MG63 (cell line): ENCODE results near the gene STK4. TPM values are rescaled to one million over a fixed set of nuclear protein-coding genes. Genes with fewer than 3 reads are reported as not detected.
"Not testable (repeated sequence)": the region's sequence is repeated elsewhere in the genome, so short reads cannot be mapped to it uniquely, and the experiment has no call there.

Experiments
- DNase-seq: peaks from one replicate; pipeline ENCODE4 v3.0.0-alpha.2; 2020
- H3K27me3 ChIP-seq: fragments of 250-450 bp; sonication (Bioruptor Pico); 2 replicates; pipeline ENCODE4 v1.5.1; 2020; ENCODE audit warnings: mild to moderate bottlenecking, moderate library complexity
- H3K36me3 ChIP-seq: fragments of 250-450 bp; sonication (Bioruptor Pico); 2 replicates; pipeline ENCODE4 v1.5.1; 2020; ENCODE audit warnings: mild to moderate bottlenecking, moderate library complexity
- H3K4me3 ChIP-seq: fragments of 250-450 bp; sonication (Bioruptor Pico); 2 replicates; pipeline ENCODE4 v1.5.1; 2020; ENCODE audit warnings: mild to moderate bottlenecking, moderate library complexity
- H3K9me3 ChIP-seq: fragments of 250-450 bp; sonication (Bioruptor Pico); 2 replicates; pipeline ENCODE4 v1.5.1; 2020; ENCODE audit warnings: mild to moderate bottlenecking, moderate library complexity
- total RNA-seq: library from RNA; depleted of rRNA; stranded (reverse); fragments of >200 nt; shearing (Covaris generic); gene quantifications from 2 replicates; pipeline ENCODE4 v1.2.3, GENCODE V29; 2014; ENCODE audit warnings: low replicate concordance

Gene STK4
- total RNA-seq, 1 experiment from 2014 or later, result 9.8 TPM

GRCh38 chr20:45008521-45009049 lies 42.3 kb downstream of the STK4 start:
- H3K4me3 ChIP-seq, result no peak overlapping the region
- no peaks in the 10 kb centered on the region for H3K9me3 ChIP-seq
- H3K27me3 ChIP-seq, result no peaks in the 10 kb centered on the region
- no peak for DNase-seq
- peaks cover 37% of the 10 kb centered on the region for H3K36me3 ChIP-seq

- H3K36me3 ChIP-seq, result peaks cover 42% of the 10 kb centered on the region
- no peak for DNase-seq
- no peaks in the 10 kb centered on the region for H3K9me3 ChIP-seq
- H3K27me3 ChIP-seq, result no peaks in the 10 kb centered on the region
- no peak overlapping the region for H3K4me3 ChIP-seq
Observed at GRCh38 chr20:45010399-45010828, 44.1 kb downstream of the STK4 start.

DNA sequence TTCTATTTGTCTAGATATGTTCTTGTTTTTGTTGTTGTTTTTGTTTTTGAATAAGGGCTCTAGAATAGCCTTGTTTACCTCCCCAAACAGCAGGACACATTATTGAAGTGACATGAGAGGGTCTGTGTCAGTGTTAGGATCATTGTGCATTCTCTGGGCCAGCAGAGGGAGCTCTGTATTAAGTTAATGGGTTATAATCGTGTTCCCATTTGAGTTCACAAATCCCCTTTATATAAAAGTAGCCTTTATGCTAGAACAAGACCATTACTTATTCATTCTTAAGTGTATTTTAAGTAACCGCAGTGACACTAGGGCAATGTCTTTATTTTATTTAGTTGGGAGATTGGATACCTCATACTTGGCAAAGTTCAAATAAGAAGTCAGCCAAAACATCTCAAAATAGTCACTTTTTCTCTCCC lies 44.8 kb downstream of the STK4 start:
- Histone ChIP-seq H3K9me3 (no peaks in the 10 kb centered on the region), H3K27me3 (no peaks in the 10 kb centered on the region), H3K4me3 (no peak overlapping the region), H3K36me3 (peaks cover 48% of the 10 kb centered on the region)
- DNase-seq, result peak; percentile 33

- DNase-seq, result no peak
- Histone ChIP-seq H3K27me3 (no peaks in the 10 kb centered on the region), H3K36me3 (peaks cover 41% of the 10 kb centered on the region), H3K9me3 (no peaks in the 10 kb centered on the region), H3K4me3 (no peak overlapping the region)
Observed at GRCh38 chr20:45012682-45013302, 46.5 kb downstream of the STK4 start.

DNA sequence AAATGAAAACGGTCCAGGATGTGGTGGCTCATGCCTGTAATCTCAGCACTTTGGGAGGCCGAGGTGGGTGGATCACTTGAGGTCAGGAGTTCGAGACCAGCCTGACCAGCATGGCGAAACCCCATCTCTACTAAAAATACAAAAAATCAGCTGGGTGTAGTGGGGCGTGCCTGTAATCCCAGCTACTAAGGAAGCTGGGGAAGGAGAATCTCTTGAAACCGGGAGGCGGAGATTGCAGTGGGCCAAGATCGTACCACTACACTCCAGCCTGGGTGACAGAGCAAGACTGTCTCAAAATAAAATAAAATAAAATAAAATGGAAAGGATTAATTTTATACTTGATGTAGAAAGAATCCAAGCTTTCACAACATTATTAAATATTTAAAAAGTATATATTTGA lies 47.8 kb downstream of the STK4 start:
- H3K9me3 ChIP-seq, DNase-seq, H3K4me3 ChIP-seq, H3K27me3 ChIP-seq: not testable (repeated sequence)
- peaks cover 34% of the 10 kb centered on the region for H3K36me3 ChIP-seq

DNA sequence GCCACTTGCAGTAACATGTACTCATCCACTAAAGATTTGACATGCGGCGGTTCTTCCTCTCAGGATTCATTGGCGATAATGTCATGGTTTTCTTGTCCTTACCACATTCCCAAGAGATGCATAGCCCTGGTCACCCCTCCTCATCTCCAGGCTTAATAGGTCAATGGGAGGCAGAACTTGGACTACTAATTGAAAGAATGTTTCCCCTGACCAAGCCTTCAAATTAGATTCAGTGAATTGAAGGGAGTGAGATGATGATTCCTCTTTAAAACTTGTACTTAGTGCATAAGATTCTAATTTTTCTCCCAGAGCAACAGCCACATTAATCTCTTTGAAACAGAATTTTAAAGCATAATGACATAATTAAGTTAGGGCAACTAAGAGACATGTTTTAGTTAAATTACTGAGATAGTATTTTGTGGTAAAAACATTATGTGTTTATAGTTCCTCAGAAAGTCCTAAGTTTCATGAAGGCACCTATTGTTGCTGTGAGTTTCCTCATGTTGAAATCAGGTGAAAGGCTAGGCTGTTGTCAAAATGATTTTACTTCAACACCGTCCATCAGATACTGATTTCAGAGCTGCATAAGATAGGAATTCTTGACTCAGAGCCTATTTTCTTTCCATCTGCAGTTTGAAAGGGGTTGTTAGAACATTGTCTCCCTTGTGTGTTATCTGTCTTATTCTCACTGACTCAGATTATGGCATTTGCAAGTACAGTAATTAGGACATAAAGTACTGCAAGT lies 48.5 kb downstream of the STK4 start:
- Histone ChIP-seq H3K4me3 (no peak overlapping the region), H3K27me3 (no peaks in the 10 kb centered on the region), H3K36me3 (peaks cover 38% of the 10 kb centered on the region), H3K9me3 (no peaks in the 10 kb centered on the region)
- DNase-seq, result no peak

DNA sequence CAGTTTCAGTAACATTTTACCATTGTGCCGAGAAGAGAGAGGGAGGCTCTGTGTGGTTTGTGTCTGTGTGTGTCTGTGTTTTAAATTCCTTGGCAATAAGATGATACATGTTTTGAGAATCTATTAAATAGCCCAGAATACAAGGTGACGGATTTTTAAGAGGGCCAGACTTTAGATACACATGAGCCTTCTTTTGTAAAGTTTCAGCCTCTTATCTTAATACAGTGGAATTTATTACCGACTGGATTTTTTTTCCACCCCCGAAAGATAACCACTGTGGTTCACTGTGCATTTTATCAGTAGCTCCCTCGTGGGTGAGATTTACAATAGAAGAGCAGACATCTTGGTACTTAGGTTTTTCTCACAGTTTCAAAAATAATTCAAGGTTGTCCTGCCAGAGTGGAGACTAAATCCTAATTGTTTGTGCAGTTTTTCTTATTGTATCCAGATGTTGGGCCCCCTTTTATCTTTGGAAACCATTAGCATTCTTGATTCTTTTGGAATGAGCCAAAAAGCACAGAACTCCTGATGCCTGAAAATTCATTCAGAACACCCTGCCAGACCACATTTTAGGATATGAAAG lies 49.9 kb downstream of the STK4 start:
- H3K9me3 ChIP-seq, result no peaks in the 10 kb centered on the region
- no peaks in the 10 kb centered on the region for H3K27me3 ChIP-seq
- no peak for DNase-seq
- no peak overlapping the region for H3K4me3 ChIP-seq
- H3K36me3 ChIP-seq, result peaks cover 39% of the 10 kb centered on the region

GRCh38 chr20:45017281-45017680 lies 51.0 kb downstream of the STK4 start:
- no peaks in the 10 kb centered on the region for H3K9me3 ChIP-seq
- peaks cover 39% of the 10 kb centered on the region for H3K36me3 ChIP-seq
- DNase-seq, result no peak
- no peaks in the 10 kb centered on the region for H3K27me3 ChIP-seq
- H3K4me3 ChIP-seq, result no peak overlapping the region

- Histone ChIP-seq H3K36me3 (peaks cover 39% of the 10 kb centered on the region), H3K9me3 (no peaks in the 10 kb centered on the region), H3K27me3 (no peaks in the 10 kb centered on the region), H3K4me3 (no peak overlapping the region)
- no peak for DNase-seq
Observed at GRCh38 chr20:45017857-45018256, 51.5 kb downstream of the STK4 start.

- H3K27me3 ChIP-seq, result no peaks in the 10 kb centered on the region
- H3K36me3 ChIP-seq, result peaks cover 39% of the 10 kb centered on the region
- H3K9me3 ChIP-seq, result no peaks in the 10 kb centered on the region
- H3K4me3 ChIP-seq, result no peak overlapping the region
- DNase-seq, result no peak
Observed at GRCh38 chr20:45019027-45019761, 52.9 kb downstream of the STK4 start.

- H3K4me3 ChIP-seq, result no peak overlapping the region
- H3K27me3 ChIP-seq, result no peaks in the 10 kb centered on the region
- DNase-seq, result no peak
- H3K36me3 ChIP-seq, result peaks cover 39% of the 10 kb centered on the region
- no peaks in the 10 kb centered on the region for H3K9me3 ChIP-seq
Observed at GRCh38 chr20:45019762-45020123, 53.4 kb downstream of the STK4 start.

DNA sequence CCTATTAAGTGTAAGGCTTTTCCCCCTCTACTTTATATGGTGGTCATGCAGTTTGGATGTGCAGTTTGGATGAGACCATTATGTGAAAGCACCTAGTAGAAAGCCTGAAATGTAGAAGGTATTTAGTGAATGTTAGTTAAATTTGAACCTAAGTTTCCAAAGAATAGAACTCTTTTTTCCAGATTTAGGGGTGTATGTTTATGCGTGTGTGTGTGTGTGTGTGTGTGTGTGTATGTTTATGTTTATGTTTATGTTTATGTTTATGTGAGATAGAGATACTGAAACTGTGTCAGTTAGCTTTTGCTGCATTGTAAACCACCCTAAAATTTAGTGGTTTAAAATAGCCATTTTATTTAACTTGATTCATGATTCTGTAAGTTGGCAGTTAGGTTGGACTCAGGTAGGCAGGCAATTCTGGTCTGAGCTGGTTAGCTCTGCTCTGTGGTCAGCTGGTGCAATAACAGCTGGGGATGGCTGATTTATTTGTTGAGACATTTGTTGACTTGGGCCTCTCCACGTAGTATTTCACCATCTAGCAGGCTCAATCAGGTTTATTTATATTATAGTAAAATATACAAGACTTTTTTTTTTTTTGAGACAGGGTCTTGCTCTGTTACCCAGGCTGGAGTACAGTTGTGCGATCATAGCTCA lies 54.0 kb downstream of the STK4 start:
- no peaks in the 10 kb centered on the region for H3K27me3 ChIP-seq
- no peak for DNase-seq
- H3K4me3 ChIP-seq, result no peak overlapping the region
- H3K36me3 ChIP-seq, result peaks cover 38% of the 10 kb centered on the region
- H3K9me3 ChIP-seq, result no peaks in the 10 kb centered on the region

GRCh38 chr20:45021631-45022030 lies 55.3 kb downstream of the STK4 start:
- Histone ChIP-seq H3K4me3 (no peak overlapping the region), H3K27me3 (no peaks in the 10 kb centered on the region), H3K9me3 (no peaks in the 10 kb centered on the region), H3K36me3 (peaks cover 37% of the 10 kb centered on the region)
- DNase-seq, result no peak

DNA sequence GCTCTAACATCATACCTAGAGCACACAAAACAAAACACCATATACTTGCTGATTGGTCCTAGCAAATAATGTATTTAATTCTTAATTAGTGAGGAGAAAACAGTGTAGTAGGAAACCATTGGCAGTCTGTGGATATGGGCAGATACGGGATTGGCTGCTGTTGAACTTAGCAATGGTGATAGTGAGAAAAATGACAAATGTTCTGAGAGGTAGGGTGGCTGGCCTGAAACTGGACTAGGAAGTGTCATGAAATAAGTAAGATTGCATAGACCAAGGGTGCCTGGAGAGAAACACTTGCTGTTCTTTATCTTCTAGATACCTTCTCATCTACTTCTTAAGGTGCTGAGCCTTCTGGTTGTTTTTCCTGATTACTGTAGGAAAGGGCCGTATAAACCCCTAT lies 56.8 kb downstream of the STK4 start:
- H3K27me3 ChIP-seq, DNase-seq, H3K9me3 ChIP-seq, H3K4me3 ChIP-seq: not testable (repeated sequence)
- H3K36me3 ChIP-seq, result peaks cover 31% of the 10 kb centered on the region

DNA sequence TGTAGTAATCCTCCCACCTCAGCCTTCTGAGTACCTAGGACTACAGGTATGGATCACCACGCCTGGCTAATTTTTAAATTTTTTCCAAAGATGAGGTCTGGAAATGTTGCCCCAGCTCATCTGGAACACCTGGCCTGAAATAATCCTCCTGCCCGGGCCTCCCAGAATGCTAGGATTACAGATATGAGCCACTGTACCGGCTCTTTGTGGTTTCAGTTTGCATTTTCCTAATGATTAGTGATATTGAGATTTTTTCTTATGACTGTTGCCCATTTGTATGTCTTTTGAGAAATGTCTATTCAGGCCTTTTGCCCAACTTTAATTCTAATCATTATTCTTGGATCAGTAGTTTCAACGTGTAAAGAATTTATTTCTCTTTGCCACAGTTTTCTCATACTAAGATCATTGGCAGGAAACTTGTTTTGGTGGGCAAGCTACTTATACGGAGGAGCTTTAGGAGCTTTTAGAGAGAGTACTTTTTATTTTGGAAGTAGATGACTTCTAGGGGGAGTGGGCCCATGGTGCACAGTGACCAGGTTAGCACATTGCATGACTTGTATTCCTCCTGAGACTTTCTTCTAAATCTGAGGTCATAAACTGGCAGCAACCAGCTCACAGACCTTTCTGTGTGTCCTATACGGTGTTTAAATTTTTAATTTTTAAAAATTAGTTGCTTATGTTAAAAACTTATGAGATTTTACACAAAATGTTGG lies 62.3 kb downstream of the STK4 start:
- peaks cover 28% of the 10 kb centered on the region for H3K36me3 ChIP-seq
- no peak for DNase-seq
- no peaks in the 10 kb centered on the region for H3K9me3 ChIP-seq
- H3K4me3 ChIP-seq, result no peak overlapping the region
- H3K27me3 ChIP-seq, result no peaks in the 10 kb centered on the region

- H3K27me3 ChIP-seq, result no peaks in the 10 kb centered on the region
- no peak overlapping the region for H3K4me3 ChIP-seq
- peaks cover 27% of the 10 kb centered on the region for H3K36me3 ChIP-seq
- H3K9me3 ChIP-seq, result no peaks in the 10 kb centered on the region; the same call in 1 of the 2 replicates
- no peak for DNase-seq
Observed at GRCh38 chr20:45029884-45030283, 63.6 kb downstream of the STK4 start.
